Liver (tissue), 3 donors: ENCODE data around the gene SUN3.

Experiments
- CTCF ChIP-seq: fragments of 150-350 bp; IDR thresholded peaks from 2 replicates; pipeline ENCODE4 v1.5.1; 2017; ENCODE audit warnings: improper control_type of control experiment, low read depth, low read length; ENCODE audit not compliant: missing input control
- EGR1 ChIP-seq, 2 donors: IDR thresholded peaks; 2 replicates each; pipeline ENCODE4 v1.6.1; 2016 to 2018; ENCODE audit warnings: antibody characterized with exemption in 2 of 2, low read depth in 2 of 2
- HNF4G ChIP-seq: IDR thresholded peaks from 2 replicates; pipeline ENCODE4 v1.6.1; 2016; ENCODE audit warnings: antibody characterized with exemption
- MAX ChIP-seq: IDR thresholded peaks from 2 replicates; pipeline ENCODE4 v1.6.1; 2016; ENCODE audit warnings: antibody characterized with exemption
- SP1 ChIP-seq: IDR thresholded peaks from 2 replicates; pipeline ENCODE4 v1.6.1; 2018; ENCODE audit warnings: antibody characterized with exemption, mild to moderate bottlenecking
- TAF1 ChIP-seq: conservative IDR thresholded peaks from 2 replicates; pipeline ENCODE4 v1.6.1; 2016; ENCODE audit warnings: antibody characterized with exemption, mild to moderate bottlenecking
- YY1 ChIP-seq: IDR thresholded peaks from 2 replicates; pipeline ENCODE4 v1.6.1; 2016; ENCODE audit warnings: antibody characterized with exemption, mild to moderate bottlenecking
- ZBTB33 ChIP-seq: IDR thresholded peaks from 2 replicates; pipeline ENCODE4 v1.6.1; 2016; ENCODE audit warnings: antibody characterized with exemption
- donor health status: healthy.
- donor health status: healthy.

GRCh38 chr7:47956220-47956619 lies 72.7 kb downstream of the SUN3 start:
- TF ChIP-seq EGR1 (IDR thresholded peaks at IDR 0.05; ENCODE audit: low read depth in 2 of 2) (no peak), CTCF (no peak), SP1 (no peak), ZBTB33 (no peak), HNF4G (no peak), MAX (no peak), YY1 (no peak), TAF1 (no peak)
